GM21717 (cell line): ENCODE measurements around the gene FGF9.

ENCODE experiments used
- ATAC-seq: cut with Tn5 transposase; IDR thresholded peaks from one replicate; pipeline ENCODE4 v1.9.1; 2021; ENCODE audit warnings: mild to moderate bottlenecking, moderate library complexity; ENCODE audit not compliant: unreplicated experiment

Gene FGF9

DNA sequence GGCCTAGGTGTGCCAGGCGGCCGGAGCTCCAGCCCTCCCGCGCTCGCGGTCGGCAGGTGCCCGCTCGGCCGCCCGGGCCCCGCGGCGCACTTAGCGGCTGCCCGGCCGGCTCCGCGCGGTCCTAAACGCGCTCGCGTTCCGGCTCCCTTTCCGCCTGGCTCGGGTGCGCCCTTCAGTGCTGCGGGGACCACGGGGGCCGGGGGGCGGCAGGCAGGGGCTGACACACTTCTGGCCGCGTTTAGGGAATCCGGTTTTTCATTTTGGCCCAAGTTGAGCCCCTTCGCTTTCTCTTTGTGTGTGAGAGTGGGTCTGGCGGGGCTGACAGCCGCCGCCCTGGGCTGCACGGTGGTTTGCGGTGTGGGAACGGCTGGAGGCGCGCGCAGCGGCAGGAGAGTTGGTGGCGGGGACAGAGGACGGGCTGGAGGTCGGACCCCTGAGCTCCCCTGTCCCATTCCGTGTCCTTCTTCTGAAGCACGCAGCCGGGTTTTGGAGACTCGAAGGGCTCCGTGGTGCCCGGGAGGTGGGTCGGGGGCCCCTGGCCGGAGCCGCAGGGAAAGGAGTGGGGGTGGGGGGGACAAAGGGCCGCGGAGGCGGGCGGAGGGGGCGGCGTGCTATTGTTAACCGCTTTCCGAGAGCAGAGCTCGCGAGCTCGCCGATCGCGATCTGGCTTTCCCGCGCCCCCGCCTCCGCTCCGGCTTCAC, 3.1 kb downstream of the FGF9 start:
- ATAC-seq, result no peak

DNA sequence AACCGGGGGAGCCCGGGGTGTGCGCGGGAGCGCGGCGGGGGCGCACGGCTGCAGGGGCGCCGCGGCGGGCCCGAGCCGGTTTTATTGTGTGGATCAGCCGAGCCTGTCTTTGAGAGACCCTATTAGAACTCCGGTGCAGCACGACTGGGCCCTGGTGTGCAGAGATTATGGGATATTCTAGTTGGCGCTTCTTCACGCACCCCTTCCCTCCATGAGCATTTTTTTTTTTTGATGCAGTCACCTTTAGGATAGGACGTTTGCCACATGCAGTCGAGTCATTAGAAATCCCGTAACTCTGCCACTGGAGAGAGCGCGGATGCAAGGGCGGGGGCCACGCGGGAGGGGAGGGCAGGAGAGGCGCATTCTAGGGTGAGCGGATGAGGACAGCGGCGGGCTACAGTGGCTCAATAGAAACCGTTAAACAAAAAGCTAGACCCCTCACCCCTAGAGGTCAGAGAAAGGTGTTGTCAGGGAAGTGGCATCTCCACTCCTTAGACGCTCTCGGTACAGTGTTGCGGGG, 3.7 kb downstream of the FGF9 start:
- no peak for ATAC-seq

DNA sequence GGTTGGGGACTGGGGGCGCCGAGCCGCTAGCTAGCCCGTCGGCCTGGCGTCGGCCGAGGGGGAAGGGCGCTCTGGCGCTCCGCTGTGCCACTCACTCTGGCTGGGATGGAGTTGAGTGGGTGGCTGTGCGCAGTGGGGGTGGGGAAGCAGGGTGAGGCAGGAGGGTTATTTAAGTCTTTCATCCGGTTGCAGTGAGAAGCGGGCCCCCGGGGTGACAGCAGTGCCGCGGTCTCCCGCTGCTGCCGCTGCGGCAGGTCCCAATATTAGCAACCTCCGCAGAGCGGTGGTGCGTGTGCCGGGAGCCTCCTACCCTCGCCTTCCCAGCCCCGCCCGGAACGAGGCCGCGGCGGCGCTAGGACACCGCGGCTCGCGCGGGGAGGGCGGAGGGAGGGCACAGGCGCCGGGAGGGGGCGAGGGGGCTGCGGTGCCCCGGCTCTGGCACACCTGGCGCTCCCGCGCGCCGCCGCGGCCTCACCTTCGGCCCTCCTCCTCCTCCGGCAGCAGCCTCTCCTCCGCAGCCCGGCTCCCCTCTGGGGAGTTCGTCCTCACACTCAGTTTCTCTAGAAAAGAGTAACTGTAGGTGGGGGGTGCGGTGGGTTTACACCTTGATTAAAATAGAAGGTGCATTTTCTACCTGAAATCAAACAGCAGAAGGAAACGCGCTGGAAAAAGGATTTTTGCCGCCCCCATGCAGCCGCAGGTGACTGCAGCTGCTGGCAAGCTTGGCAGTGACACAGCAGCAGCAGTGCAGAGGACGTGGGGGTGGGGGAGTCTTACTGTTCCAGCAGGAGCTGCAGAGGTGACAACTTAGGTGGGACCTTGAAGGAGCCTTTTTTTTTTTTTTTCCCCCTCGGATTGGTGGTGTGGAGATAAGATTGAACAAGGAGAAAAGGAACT, 4.5 kb downstream of the FGF9 start:
- ATAC-seq, result no peak

DNA sequence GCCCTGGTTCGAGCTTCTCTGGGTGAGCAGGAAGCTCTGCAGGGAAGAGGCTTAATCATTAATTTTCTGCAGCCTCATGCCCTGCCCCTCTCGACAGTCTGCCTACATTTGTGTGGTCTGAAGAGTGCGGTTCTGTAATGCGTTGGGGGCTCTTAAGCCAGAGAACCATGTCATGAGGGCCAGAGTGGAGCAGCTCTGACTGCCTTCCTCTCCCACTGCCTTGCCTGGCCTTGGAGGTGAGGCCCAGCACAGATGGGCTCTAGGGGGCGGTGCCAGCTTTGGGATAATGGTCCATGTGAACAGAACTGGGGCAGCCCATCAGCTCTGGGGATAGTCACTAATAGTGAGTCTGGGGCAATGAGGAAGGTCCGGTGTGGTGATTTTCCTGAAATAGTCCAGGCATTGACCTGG, 5.7 kb downstream of the FGF9 start:
- no peak for ATAC-seq

DNA sequence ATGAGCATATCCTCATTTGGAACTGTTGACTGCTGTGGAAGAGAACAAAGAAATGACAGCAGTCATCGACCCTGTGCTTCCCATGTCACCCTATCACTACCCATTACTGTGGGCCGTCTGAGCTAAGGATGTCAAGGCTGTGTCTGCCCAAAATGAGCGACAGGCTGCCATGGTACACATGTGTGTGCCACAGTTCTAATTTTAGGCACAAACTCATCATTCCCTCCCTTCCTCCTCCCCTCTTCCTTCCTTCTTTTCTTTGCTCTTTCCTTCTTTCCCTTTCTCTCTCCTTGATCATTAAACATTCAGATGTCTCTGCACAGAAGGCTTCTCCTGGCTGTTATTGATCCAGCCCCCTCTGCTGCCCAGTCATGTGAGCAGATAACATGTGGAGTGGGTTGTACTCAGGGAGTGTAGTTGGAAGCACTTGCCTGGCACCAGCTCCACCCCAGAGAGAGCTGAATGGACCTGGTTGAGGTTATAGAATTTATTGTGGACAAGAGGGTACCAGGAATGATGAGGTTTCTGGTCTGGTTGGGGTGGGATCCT, 6.3 kb downstream of the FGF9 start:
- no peak for ATAC-seq

DNA sequence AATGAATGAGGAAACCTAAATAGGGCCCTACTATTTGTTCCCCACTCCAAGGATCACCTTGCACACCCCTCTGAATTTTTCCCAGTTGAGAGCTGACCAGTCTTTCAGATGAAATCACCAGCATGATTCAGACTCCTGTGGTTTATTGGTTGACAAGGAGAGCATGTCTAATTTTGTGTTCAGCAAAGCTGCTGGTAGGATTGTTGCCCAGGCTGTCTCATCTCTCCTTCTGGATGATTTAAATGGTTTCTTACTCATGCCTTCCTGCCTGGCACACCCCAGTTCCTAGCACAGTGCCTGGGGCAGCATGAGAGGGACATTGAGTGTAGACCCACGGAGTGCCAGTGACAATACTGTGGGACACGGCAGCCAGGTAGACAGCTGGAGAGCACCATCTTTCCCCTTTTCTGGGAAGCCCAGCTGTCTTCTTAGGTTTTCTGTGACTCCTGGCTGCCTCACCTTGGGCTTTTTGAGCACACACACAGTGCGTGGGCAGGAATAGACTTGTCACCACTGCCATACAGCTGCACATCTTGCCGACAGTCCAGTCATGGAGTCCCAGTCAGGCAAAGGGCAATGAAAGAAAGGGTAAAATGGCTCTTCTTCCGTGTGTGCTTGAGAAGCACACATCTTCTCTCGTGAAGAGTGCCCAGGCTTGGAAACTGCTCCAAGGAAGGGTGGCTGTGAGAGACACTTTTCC, 12.3 kb downstream of the FGF9 start:
- ATAC-seq, result no peak

DNA sequence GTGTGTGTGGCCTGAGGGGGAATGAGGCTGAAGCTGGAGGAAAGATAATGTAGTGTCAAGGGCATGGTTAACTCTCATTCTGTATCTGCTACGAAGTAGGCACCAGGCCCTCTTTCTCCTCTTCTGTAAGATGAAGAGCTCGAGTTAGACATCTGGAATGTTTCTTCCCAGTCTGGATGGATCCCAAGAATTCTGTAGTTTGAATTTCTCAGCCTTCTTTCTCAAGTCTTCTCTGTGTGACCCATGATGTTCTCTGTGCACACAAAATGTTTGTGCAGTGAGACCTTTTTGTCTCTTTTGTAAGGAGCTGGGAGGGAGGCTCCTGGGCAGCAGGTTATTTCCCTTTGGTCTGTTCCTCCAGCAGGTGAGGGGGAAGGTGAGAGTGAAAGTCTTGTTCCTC, 13.7 kb downstream of the FGF9 start:
- no peak for ATAC-seq

DNA sequence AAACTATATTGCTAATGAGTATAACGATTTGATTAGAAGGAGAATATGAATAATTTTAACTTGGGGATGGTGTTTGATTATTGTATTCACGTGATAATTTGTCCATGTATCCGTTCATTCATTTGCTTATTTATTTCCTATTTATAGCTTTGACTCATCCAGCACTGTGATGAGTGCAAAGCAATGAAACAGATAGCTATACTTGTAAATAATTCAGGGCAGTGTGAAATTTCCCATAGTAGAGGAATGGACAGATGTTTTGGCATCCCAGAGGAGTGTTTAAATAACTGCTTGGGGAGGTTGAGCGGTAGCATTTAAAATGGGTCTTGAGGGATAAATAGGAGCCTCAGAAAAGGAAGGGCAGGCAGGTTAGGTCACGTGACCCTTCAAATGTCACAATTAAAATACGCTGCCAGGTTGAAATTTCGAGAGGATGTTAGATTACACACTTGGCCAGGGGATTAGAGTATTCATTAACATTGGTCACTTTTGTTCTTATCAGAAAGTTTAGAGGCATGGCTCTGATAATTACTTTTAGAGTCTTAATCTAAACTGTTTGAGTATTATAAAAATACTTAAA, 14.7 kb downstream of the FGF9 start:
- no peak for ATAC-seq

DNA sequence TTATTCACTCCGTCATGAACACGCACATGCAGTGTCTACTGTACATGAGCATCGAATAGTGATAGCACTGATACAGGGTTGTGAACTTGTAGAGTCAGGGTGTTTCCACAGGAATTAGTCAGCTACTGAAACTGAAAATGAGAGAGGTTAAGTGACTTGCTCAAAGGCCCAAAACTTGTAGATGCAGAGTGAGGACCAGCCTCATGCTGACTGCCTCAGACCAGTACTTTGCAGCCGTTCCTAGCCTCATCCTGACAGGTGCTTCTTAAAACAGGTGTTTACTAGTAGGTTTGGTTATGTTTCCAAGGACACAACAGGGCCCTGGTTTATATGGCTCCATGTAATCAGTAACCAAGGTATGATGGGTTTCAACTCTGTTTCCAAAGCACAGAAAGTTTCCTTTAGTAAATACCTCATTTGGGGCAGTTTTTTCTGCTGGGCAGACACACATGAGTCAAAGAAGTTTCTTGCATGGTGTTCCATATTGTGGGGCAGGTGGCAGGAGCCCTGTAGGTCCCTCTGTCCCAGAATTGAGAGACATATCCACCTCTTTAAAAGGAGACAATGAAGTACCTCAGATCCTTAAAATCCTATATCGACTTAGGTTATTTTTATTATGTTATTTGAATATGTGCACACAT, 16.0 kb downstream of the FGF9 start:
- ATAC-seq, result peak; percentile 95

DNA sequence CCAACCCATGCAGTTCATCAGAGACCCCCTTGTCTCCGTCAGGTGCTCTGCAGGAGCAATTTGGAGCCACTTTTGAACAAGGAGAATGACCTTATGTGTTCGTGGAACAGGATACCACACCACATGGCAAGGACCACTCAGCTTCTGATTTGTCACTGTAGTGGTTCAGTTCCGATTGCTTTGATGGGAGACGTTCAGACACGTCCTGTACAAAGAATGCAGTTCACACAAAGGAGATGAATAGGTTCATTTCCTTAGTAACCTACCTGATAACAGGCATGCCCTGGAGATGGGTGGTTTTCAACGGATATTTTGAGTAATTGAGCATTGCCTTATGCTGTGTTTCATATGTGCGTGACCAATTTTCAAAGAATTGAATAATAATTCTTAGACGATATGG, 17.2 kb downstream of the FGF9 start:
- no peak for ATAC-seq

DNA sequence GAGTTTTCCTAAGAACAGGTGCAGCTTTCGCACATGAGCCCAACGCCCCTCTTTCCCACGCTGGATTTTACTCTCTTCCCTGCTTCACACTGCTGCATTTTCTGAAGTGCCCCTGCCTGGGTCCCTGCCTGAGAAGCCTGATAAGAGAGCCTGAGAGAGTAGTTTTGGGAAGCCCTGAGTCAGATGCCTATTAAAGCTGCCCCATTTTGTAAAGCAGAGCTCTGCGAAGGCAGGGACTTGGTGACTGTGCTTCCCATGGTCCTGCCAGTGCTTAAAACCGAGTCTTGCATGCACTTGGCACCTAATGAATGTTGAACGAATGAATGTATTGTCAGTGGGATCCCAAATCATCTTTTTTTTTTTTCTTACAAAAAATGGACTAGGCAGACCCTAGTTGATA, 18.2 kb downstream of the FGF9 start:
- ATAC-seq, result no peak

DNA sequence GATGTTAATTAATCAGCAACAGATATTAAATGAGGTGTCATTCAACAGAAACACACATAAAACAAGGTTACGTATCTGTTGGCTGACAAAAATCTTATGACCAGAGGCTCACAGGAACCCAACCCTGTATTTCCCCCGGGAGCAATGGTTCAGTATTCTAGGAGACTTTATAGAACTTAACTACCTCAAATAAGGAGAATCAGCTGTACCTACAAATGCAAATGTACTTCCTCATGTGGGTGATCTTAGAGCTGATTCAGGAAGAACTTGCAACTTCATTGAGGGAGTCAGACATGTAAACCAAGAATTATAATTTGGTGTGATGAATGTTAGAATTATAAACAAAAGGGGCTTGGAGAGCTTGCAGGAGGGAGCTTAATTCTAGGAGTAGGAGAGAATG, 20.1 kb downstream of the FGF9 start:
- ATAC-seq, result no peak

DNA sequence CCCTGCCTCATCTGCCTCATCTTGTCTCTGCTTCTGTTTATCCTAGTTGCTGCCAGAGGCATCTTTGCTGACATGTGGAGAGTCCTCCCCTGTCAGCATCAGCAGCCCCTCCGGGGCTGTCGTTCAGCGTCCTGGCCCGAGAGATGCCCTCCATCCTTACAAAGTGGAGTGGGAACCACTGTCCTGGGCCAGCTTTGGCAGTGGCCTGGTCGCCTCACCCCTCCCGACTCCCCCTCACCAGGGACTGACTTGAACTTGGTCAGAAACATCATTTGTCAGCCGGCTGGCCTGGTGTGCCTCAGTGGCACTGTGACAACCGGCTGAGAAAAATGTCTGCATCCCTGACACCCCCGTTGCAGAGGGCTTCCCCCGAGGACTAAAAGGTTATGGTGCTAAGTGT, 20.6 kb downstream of the FGF9 start:
- no peak for ATAC-seq

DNA sequence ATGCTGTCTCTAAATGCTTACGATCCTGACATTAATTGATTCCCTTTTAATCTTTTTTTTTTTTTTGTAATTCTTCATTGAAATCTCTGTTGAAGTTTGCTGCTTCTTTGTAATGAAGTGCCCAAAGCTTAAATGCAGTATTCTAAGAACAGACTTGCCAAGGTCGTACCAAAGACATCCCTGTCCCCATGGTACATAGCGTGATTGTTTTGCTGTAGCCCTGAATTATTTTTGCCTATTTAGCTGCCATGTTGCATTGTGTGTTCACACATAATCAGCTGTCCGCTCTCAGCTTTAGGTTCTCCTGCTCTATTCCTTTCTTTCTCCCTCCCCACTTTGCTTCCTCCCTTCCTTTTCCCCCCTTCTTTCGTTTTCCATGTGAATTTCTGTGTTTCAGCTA, 21.1 kb downstream of the FGF9 start:
- no peak for ATAC-seq

DNA sequence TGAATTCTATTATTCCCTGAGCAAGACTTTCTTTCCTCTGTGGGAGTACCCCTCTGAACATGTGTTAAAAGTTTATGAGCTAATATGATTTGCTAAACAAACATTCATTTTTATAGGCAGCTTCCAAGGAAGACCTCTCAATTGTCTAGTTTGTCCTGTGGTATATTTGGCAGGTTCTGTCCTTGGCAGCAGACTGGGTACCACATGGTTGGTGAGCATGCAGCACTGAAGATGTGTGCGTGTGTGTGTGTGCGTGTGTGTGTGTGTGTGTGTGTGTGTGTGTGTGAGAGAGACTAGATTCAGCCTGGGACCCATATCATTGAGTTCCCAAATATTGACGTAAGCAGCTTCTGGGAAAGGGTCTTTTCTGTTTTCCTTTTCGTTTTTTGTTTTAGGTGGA, 24.0 kb downstream of the FGF9 start:
- no peak for ATAC-seq

DNA sequence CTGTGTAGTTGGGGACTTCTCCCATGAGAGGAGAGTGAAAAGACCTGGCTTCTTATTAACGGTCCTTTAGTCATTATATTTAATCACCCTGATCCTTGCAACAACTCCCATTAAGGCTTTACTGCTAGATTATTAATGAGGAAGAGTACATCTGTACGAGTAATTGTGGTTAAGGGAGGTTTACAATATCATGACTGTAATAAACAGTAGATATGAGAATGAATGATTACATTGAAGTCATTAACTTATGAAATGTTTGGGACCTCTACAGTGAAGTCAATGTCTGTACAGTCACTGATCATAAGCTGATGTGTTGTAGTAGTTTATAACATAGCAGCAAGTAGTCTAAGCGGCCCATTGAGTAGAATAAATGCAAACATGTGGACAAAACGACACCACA, 24.7 kb downstream of the FGF9 start:
- ATAC-seq, result no peak

DNA sequence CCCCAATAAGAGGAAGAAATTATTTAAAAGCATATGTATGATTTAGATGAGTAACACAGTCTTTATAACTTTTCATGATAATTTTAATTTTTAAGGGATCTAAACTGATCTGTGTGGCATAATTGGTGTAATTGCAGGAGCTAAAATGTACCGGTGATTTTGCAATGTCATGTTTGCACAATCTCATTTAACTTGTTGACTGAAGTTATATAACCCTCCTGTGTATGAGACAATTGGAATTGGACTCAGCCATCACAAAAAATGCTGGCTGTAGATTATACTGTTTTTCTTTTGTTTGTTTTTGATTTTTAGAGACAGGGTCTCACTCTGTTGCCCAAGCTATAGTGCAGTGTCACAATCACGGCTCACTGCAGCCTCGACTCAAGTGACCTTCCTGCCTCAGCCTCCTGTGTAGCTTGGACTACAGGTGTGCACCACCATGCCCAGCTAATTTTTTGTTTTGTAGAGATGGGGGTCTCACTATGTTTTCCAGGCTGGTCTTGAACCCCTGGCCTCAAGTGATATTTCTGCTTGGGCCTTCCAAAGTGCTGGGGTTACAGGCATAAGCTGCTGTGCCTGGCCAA, 26.1 kb downstream of the FGF9 start:
- ATAC-seq, result no peak

DNA sequence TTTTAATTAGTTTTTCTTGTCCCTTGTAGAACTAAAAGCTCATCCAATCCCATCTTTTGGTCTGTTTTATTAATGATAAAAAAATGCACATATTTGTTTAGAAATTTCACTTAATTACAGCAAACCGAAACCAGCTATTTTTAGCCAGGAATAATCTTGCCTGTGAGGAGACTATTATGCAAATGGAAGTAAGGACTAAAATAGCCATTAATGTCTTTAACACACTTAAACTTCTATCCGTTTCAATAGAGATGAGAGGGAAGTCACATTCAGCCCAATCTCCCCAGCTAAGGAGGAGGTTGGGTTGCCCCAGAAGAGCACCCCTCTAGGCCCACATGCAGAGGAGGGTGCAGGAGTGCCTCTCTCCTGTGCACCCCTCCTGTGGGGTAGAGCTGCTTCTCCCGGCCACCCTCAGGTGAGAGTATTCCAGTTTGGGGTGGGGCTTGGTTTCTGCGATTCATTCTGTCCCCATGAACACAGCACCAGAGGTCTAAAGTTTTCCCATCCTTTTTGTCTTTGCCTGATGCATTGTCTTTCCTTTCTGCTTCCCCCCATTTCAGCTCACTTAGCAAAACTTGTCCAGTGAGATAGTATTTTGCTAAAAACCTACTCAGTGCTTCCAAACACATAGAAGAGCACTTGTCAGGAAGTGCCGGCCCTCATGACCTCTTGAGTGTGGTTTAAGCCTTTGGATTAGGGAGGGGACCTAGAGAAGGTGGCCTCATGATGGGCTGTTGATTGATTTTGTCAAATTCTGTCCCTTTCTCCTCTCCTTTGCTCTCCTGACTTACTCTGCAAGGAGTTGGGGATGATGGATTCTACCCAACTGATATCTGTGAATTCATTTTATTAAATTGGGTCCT, 28.2 kb downstream of the FGF9 start:
- ATAC-seq, result no peak

DNA sequence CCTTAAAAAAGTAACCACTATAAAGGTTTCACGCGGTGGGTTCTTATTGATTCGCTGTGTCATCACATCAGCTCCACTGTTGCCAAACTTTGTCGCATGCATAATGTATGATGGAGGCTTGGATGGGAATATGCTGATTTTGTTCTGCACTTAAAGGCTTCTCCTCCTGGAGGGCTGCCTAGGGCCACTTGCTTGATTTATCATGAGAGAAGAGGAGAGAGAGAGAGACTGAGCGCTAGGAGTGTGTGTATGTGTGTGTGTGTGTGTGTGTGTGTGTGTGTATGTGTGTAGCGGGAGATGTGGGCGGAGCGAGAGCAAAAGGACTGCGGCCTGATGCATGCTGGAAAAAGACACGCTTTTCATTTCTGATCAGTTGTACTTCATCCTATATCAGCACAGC, 30.6 kb downstream of the FGF9 start:
- ATAC-seq, result no peak
